Esophagus muscularis mucosa (tissue), 4 donors: Measurements from ENCODE around the gene COA5. TPM values are rescaled to one million over a fixed set of nuclear protein-coding genes. Genes with fewer than 3 reads are reported as not detected.

ENCODE experiments used
- DNase-seq: peaks from one replicate; pipeline ENCODE4 v3.0.0-alpha.2; 2017; ENCODE audit errors: extremely low spot score
- H3K27ac ChIP-seq, 4 donors: fragments of 200-600 bp; sonication (generic); replicated peaks in 1 of 4; 1 replicate in 3 of 4; 2 replicates in 1 of 4; pipeline ENCODE4 v1.5.1; 2016 to 2019; ENCODE audit warnings: mild to moderate bottlenecking in 1 of 4
- H3K27me3 ChIP-seq, 4 donors: fragments of 200-600 bp; sonication (generic); one replicate each; pipeline versions ENCODE4 v1.5.1 to v1.6.0; 2016 to 2019
- H3K36me3 ChIP-seq, 4 donors: fragments of 200-600 bp; sonication (generic); one replicate each; pipeline ENCODE4 v1.5.1; 2016 to 2019
- H3K4me1 ChIP-seq, 4 donors: fragments of 200-600 bp; sonication (generic); one replicate each; pipeline ENCODE4 v1.5.1; 2016 to 2019
- H3K4me3 ChIP-seq, 4 donors: fragments of 200-600 bp; sonication (generic); 1 replicate in 2 of 4; 2 replicates in 2 of 4; pipeline ENCODE4 v1.5.1; 2016 to 2019; ENCODE audit warnings: mild to moderate bottlenecking in 4 of 4, moderate library complexity in 1 of 4
- H3K9me3 ChIP-seq, 4 donors: fragments of 200-600 bp; sonication (generic); 1 replicate in 3 of 4; 2 replicates in 1 of 4; pipeline ENCODE4 v1.5.1; 2016 to 2019
- EP300 ChIP-seq: sonication (generic); formaldehyde crosslinking; IDR thresholded peaks from one replicate; pipeline ENCODE4 v1.6.1; 2017; ENCODE audit warnings: antibody characterized with exemption
- POLR2A ChIP-seq: fragments of 450-650 bp; IDR thresholded peaks from one replicate; pipeline ENCODE4 v1.6.1; 2017; ENCODE audit warnings: antibody characterized with exemption, moderate library complexity, mild to moderate bottlenecking, low read depth
- POLR2AphosphoS5 ChIP-seq, 2 donors: sonication (generic); formaldehyde crosslinking; IDR thresholded peaks; one replicate each; pipeline ENCODE4 v1.6.1; 2017; ENCODE audit warnings: antibody characterized with exemption in 2 of 2
- WGBS: methylation state at CpG from one replicate; pipeline ENCODE4 v1.1.5; 2018; 5-methylcytosine and 5-hydroxymethylcytosine counted together
- intact Hi-C: fragments of 100-400 bp; cut with DNase I; formaldehyde crosslinking; loops from one replicate; pipeline ENCODE4 v1.15.1; 2023
- total RNA-seq, 4 donors: library from RNA; depleted of rRNA; stranded (reverse); fragments of >200 nt; gene quantifications; one replicate each; pipeline versions ENCODE4 v1.1.0 to v1.2.1, GENCODE V29; 2016
- TF ChIP-seq, protein P1 (sequence below), 3 experiments: fragments of 200-600 bp in 2 of 3; fragments of 450-650 bp in 1 of 3; sonication (generic) in 2 of 3; IDR thresholded peaks; one replicate each; pipeline ENCODE4 v1.5.1; 2017 to 2019; ENCODE audit warnings: antibody characterized with exemption in 3 of 3, mild to moderate bottlenecking in 2 of 3, moderate library complexity in 1 of 3

The COA5 gene
- total RNA-seq, 4 donors from 2014 or later, result 28.3 to 48.2 (median 31.7) TPM

- WGBS, result 91% methylated on average over 1 of the region's 1 CpG
- TF ChIP-seq POLR2A, result no peak
- no peak for TF ChIP-seq POLR2AphosphoS5 (IDR thresholded peaks at IDR 0.05)
- no peak for TF ChIP-seq EP300
- TF ChIP-seq, protein P1, sequence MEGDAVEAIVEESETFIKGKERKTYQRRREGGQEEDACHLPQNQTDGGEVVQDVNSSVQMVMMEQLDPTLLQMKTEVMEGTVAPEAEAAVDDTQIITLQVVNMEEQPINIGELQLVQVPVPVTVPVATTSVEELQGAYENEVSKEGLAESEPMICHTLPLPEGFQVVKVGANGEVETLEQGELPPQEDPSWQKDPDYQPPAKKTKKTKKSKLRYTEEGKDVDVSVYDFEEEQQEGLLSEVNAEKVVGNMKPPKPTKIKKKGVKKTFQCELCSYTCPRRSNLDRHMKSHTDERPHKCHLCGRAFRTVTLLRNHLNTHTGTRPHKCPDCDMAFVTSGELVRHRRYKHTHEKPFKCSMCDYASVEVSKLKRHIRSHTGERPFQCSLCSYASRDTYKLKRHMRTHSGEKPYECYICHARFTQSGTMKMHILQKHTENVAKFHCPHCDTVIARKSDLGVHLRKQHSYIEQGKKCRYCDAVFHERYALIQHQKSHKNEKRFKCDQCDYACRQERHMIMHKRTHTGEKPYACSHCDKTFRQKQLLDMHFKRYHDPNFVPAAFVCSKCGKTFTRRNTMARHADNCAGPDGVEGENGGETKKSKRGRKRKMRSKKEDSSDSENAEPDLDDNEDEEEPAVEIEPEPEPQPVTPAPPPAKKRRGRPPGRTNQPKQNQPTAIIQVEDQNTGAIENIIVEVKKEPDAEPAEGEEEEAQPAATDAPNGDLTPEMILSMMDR (IDR thresholded peaks at IDR 0.05), result no peak
- Histone ChIP-seq H3K9me3 (no peaks in the 10 kb centered on the region), H3K27me3 (no peaks in the 10 kb centered on the region), H3K36me3 (peaks cover 0 to 21% (median 11%) of the 10 kb centered on the region in 4 donors), H3K4me1 (no peaks in the 10 kb centered on the region), H3K27ac (no peak overlapping the region), H3K4me3 (no peak overlapping the region)
- DNase-seq, result no peak
- intact Hi-C loops, result loop anchor here (2.0 kb wide), 2 partner anchors 80 to 186 kb away; partner anchors contain the start of gene MGAT4A
Measured at GRCh38 chr2:98650998-98651397, 42.7 kb upstream of the COA5 start.

- intact Hi-C loops, result loop anchor here (2.0 to 10.0 kb wide), 3 partner anchors 81 to 415 kb away; partner anchors contain the start of gene MGAT4A
- TF ChIP-seq POLR2A (no peak), EP300 (no peak), POLR2AphosphoS5 (IDR thresholded peaks at IDR 0.05) (no peak)
- TF ChIP-seq, protein P1 (IDR thresholded peaks at IDR 0.05), result no peak
- WGBS, result 79% methylated on average over 1 of the region's 1 CpG
Measured at GRCh38 chr2:98649992-98650375, 41.7 kb upstream of the COA5 start.

GRCh38 chr2:98649135-98649991 is 41.1 kb upstream of the COA5 start:
- peak; percentile 95 for DNase-seq
- Histone ChIP-seq H3K4me3 (no peak overlapping the region), H3K27ac (no peak overlapping the region), H3K9me3 (no peaks in the 10 kb centered on the region), H3K36me3 (peaks cover 0 to 26% (median 12%) of the 10 kb centered on the region in 4 donors), H3K27me3 (no peaks in the 10 kb centered on the region), H3K4me1 (no peaks in the 10 kb centered on the region)
- intact Hi-C loops, result loop anchor here (10.0 kb wide), 1 partner anchor 415 kb away; no protein-coding TSS in a partner anchor
- TF ChIP-seq POLR2A (no peak), POLR2AphosphoS5 (IDR thresholded peaks at IDR 0.05) (peak in 1 of 2 donors; percentile 41), EP300 (no peak)
- TF ChIP-seq, protein P1 (IDR thresholded peaks at IDR 0.05), result peak; percentile 98 to 100 (median 98)
- WGBS, result 23% methylated on average over 4 of the region's 4 CpGs

More at GRCh38 chr2:98649992-98650375, 41.7 kb upstream of the COA5 start:
- DNase-seq, result no peak
- Histone ChIP-seq H3K9me3 (no peaks in the 10 kb centered on the region), H3K27ac (no peak overlapping the region), H3K27me3 (no peaks in the 10 kb centered on the region), H3K36me3 (peaks cover 0 to 20% (median 12%) of the 10 kb centered on the region in 4 donors), H3K4me3 (no peak overlapping the region), H3K4me1 (no peaks in the 10 kb centered on the region)

GRCh38 chr2:98648451-98648850 is 40.1 kb upstream of the COA5 start:
- DNase-seq, result no peak
- Histone ChIP-seq H3K4me3 (no peak overlapping the region), H3K9me3 (no peaks in the 10 kb centered on the region), H3K36me3 (peaks cover 0 to 27% (median 16%) of the 10 kb centered on the region in 4 donors), H3K27me3 (no peaks in the 10 kb centered on the region), H3K4me1 (no peaks in the 10 kb centered on the region), H3K27ac (no peak overlapping the region)
- no peak for TF ChIP-seq POLR2A
- no peak for TF ChIP-seq EP300
- TF ChIP-seq, protein P1 (IDR thresholded peaks at IDR 0.05), result no peak
- no peak for TF ChIP-seq POLR2AphosphoS5 (IDR thresholded peaks at IDR 0.05)
- WGBS, result 89% methylated on average over 4 of the region's 4 CpGs
- intact Hi-C loops, result loop anchor here (10.0 kb wide), 1 partner anchor 416 kb away; no protein-coding TSS in a partner anchor
